SK-N-MC (cell line): ENCODE measurements around the gene DERL2.

Experiments used
- EZH2 ChIP-seq: fragments of 200-600 bp; sonication (generic); IDR thresholded peaks from one replicate; pipeline ENCODE4 v1.6.1; 2017; ENCODE audit warnings: antibody characterized with exemption
- FOXP2 ChIP-seq: optimal IDR thresholded peaks from 2 replicates; pipeline ENCODE3; 2011; ENCODE audit warnings: mild to moderate bottlenecking, moderate library complexity; ENCODE audit not compliant: insufficient read depth; ENCODE audit errors: extremely low read length, control extremely low read depth
- POLR2AphosphoS5 ChIP-seq: IDR thresholded peaks from 2 replicates; pipeline ENCODE4 v1.6.1; 2012; ENCODE audit warnings: mild to moderate bottlenecking, low read depth, low read length, borderline replicate concordance

GRCh38 chr17:5500247-5500588, 14.2 kb upstream of the DERL2 start:
- TF ChIP-seq POLR2AphosphoS5 (no peak), EZH2 (no peak), FOXP2 (no peak)
